ENCODE measurements around the gene SRMS. TPM values are rescaled to one million over a fixed set of nuclear protein-coding genes. Genes with fewer than 3 reads are reported as not detected.

Gene SRMS
- total RNA-seq, 1 donor from 2014 or later: not detected

GRCh38 chr20:63548542-63548941 is 993 bp upstream of the SRMS start:
- DNase-seq (ENCODE audit: extremely low spot score, unreplicated experiment): no peak
- no peak for TF ChIP-seq CTCF (IDR thresholded peaks at IDR 0.05)
- Mint-ChIP-seq H3K9me3 (ENCODE audit: unreplicated experiment) (no peaks in the 10 kb centered on the region), H3K36me3 (ENCODE audit: unreplicated experiment) (no peaks in the 10 kb centered on the region), H3K4me1 (ENCODE audit: unreplicated experiment) (peaks cover 10% of the 10 kb centered on the region), H3K27me3 (ENCODE audit: unreplicated experiment) (peaks cover 5% of the 10 kb centered on the region), H3K27ac (ENCODE audit: unreplicated experiment) (no peak overlapping the region), H3K4me3 (ENCODE audit: unreplicated experiment) (no peak overlapping the region)

GRCh38 chr20:63546956-63547724 is 409 bp downstream of the SRMS start:
- Mint-ChIP-seq H3K27ac (ENCODE audit: unreplicated experiment) (no peak overlapping the region), H3K9me3 (ENCODE audit: unreplicated experiment) (no peaks in the 10 kb centered on the region), H3K4me1 (ENCODE audit: unreplicated experiment) (peaks cover 6% of the 10 kb centered on the region), H3K27me3 (ENCODE audit: unreplicated experiment) (peaks cover 5% of the 10 kb centered on the region), H3K4me3 (ENCODE audit: unreplicated experiment) (no peak overlapping the region), H3K36me3 (ENCODE audit: unreplicated experiment) (no peaks in the 10 kb centered on the region)
- no peak for DNase-seq (ENCODE audit: extremely low spot score, unreplicated experiment)
- no peak for TF ChIP-seq CTCF (IDR thresholded peaks at IDR 0.05)

- DNase-seq (ENCODE audit: extremely low spot score, unreplicated experiment): no peak
- Mint-ChIP-seq H3K27ac (ENCODE audit: unreplicated experiment) (no peak overlapping the region), H3K4me3 (ENCODE audit: unreplicated experiment) (no peak overlapping the region), H3K27me3 (ENCODE audit: unreplicated experiment) (peaks cover 5% of the 10 kb centered on the region), H3K4me1 (ENCODE audit: unreplicated experiment) (peaks cover 6% of the 10 kb centered on the region), H3K36me3 (ENCODE audit: unreplicated experiment) (no peaks in the 10 kb centered on the region), H3K9me3 (ENCODE audit: unreplicated experiment) (no peaks in the 10 kb centered on the region)
- no peak for TF ChIP-seq CTCF (IDR thresholded peaks at IDR 0.05)
Observed at GRCh38 chr20:63546256-63546955, 1.1 kb downstream of the SRMS start.

GRCh38 chr20:63545814-63546213 is 1.7 kb downstream of the SRMS start:
- H3K36me3 Mint-ChIP-seq (ENCODE audit: unreplicated experiment): no peaks in the 10 kb centered on the region
- no peak overlapping the region for H3K27ac Mint-ChIP-seq (ENCODE audit: unreplicated experiment)
- no peak overlapping the region for H3K4me3 Mint-ChIP-seq (ENCODE audit: unreplicated experiment)
- DNase-seq (ENCODE audit: extremely low spot score, unreplicated experiment): no peak
- H3K27me3 Mint-ChIP-seq (ENCODE audit: unreplicated experiment): peaks cover 5% of the 10 kb centered on the region
- H3K4me1 Mint-ChIP-seq (ENCODE audit: unreplicated experiment): peaks cover 6% of the 10 kb centered on the region
- H3K9me3 Mint-ChIP-seq (ENCODE audit: unreplicated experiment): no peaks in the 10 kb centered on the region
- no peak for TF ChIP-seq CTCF (IDR thresholded peaks at IDR 0.05)

GRCh38 chr20:63544958-63545516 is 2.5 kb downstream of the SRMS start:
- no peak overlapping the region for H3K27ac Mint-ChIP-seq (ENCODE audit: unreplicated experiment)
- TF ChIP-seq CTCF (IDR thresholded peaks at IDR 0.05): no peak
- no peak overlapping the region for H3K4me3 Mint-ChIP-seq (ENCODE audit: unreplicated experiment)
- no peak for DNase-seq (ENCODE audit: extremely low spot score, unreplicated experiment)
- H3K4me1 Mint-ChIP-seq (ENCODE audit: unreplicated experiment): peaks cover 6% of the 10 kb centered on the region
- no peaks in the 10 kb centered on the region for H3K9me3 Mint-ChIP-seq (ENCODE audit: unreplicated experiment)
- no peaks in the 10 kb centered on the region for H3K36me3 Mint-ChIP-seq (ENCODE audit: unreplicated experiment)
- peaks cover 5% of the 10 kb centered on the region for H3K27me3 Mint-ChIP-seq (ENCODE audit: unreplicated experiment)
